ENCODE data around the gene CYP3A5.

Gene CYP3A5

DNA sequence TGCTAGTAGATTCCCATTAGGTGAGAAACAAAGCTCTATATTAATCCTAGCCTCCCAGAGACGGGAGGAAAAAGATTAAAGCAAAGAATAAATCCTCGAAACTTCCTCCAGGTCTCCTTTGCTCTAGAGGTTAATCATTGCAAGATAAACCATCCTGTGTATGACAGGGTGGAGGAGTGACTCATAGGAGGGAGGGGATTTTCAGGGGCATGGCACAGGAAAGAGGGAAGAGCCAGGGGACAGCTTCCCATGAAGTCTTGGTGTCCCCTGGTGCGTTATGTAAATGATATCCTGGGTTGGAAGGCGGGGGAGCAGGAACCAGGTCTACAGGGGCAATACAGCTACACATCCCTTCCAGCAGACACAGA lies 780 bp downstream of the CYP3A5 start:
- Histone ChIP-seq H3K23ac (ENCODE audit: low read length in 2 of 2) (no peak overlapping the region), H3K4me1 (ENCODE audit: control insufficient read depth, insufficient read depth, low read depth, low read length) (peaks cover 7% of the 10 kb centered on the region), H2AK5ac (ENCODE audit: low read length, severe bottlenecking) (no peak overlapping the region), H3K36me3 (ENCODE audit: control insufficient read depth in 1 of 2, insufficient read depth in 2 of 2, low read depth in 1 of 2, low read length in 2 of 2) (peaks cover 0 to 14% of the 10 kb centered on the region in 2 experiments), H3K4ac (ENCODE audit: low read depth in 1 of 2, low read length in 2 of 2) (no peak overlapping the region), H2BK15ac (ENCODE audit: low read depth, poor library complexity, severe bottlenecking) (no peak overlapping the region), H3K27me3 (ENCODE audit: control insufficient read depth in 1 of 2, insufficient read depth in 1 of 2, low read length in 2 of 2) (no peaks in the 10 kb centered on the region), H3K14ac (ENCODE audit: low read length in 2 of 2) (no peak overlapping the region), H2AFZ (ENCODE audit: low read depth, low read length) (no peak overlapping the region), H2BK12ac (ENCODE audit: low read length in 2 of 2) (no peak overlapping the region), H4K8ac (ENCODE audit: low read length) (no peak overlapping the region), H3K4me3 (ENCODE audit: insufficient read depth in 1 of 2, low read depth in 1 of 2, low read length in 2 of 2) (peak overlapping the region in 1 of 2 experiments; percentile 71), H2BK5ac (ENCODE audit: low read depth, low read length, poor library complexity, severe bottlenecking) (no peak overlapping the region), H3K27ac (ENCODE audit: low read length, poor library complexity, severe bottlenecking) (no peak overlapping the region), H3K18ac (ENCODE audit: low read depth in 1 of 2, low read length in 2 of 2) (no peak overlapping the region), H3K4me2 (ENCODE audit: low read length, poor library complexity, severe bottlenecking) (peak overlapping the region; percentile 7), H3K79me1 (replicated peaks; ENCODE audit: low read length, poor library complexity, severe bottlenecking) (no peaks in the 10 kb centered on the region), H3K9ac (ENCODE audit: low read length) (peak overlapping the region; percentile 72), H2BK120ac (ENCODE audit: low read depth, low read length) (no peak overlapping the region), H3K9me3 (ENCODE audit: control insufficient read depth, low read length) (peaks cover 22% of the 10 kb centered on the region), H4K91ac (ENCODE audit: low read length) (no peak overlapping the region)
- peak; percentile 16 for DNase-seq
- 68% methylated on average over 2 of the region's 4 CpGs for WGBS

- Histone ChIP-seq H2AFZ (ENCODE audit: low read depth, low read length) (no peak overlapping the region), H3K4me2 (ENCODE audit: low read length, poor library complexity, severe bottlenecking) (no peak overlapping the region)
- WGBS: 93% methylated on average over 2 of the region's 2 CpGs
Measured at GRCh38 chr7:99677648-99678045, 2.1 kb downstream of the CYP3A5 start.

GRCh38 chr7:99677013-99677647 lies 2.7 kb downstream of the CYP3A5 start:
- 68% methylated on average over 4 of the region's 4 CpGs for WGBS
- DNase-seq: no peak

More at GRCh38 chr7:99677648-99678045, 2.1 kb downstream of the CYP3A5 start:
- Histone ChIP-seq H3K4me1 (ENCODE audit: control insufficient read depth, insufficient read depth, low read depth, low read length) (peaks cover 7% of the 10 kb centered on the region), H3K27ac (ENCODE audit: low read length, poor library complexity, severe bottlenecking) (no peak overlapping the region), H3K23ac (ENCODE audit: low read length in 2 of 2) (no peak overlapping the region), H2BK12ac (ENCODE audit: low read length in 2 of 2) (no peak overlapping the region), H4K91ac (ENCODE audit: low read length) (no peak overlapping the region), H2BK120ac (ENCODE audit: low read depth, low read length) (no peak overlapping the region), H3K9ac (ENCODE audit: low read length) (no peak overlapping the region), H2AK5ac (ENCODE audit: low read length, severe bottlenecking) (no peak overlapping the region), H2BK15ac (ENCODE audit: low read depth, poor library complexity, severe bottlenecking) (no peak overlapping the region), H3K14ac (ENCODE audit: low read length in 2 of 2) (no peak overlapping the region), H3K9me3 (ENCODE audit: control insufficient read depth, low read length) (peaks cover 20% of the 10 kb centered on the region), H3K4ac (ENCODE audit: low read depth in 1 of 2, low read length in 2 of 2) (no peak overlapping the region), H4K8ac (ENCODE audit: low read length) (no peak overlapping the region), H3K18ac (ENCODE audit: low read depth in 1 of 2, low read length in 2 of 2) (no peak overlapping the region), H2BK5ac (ENCODE audit: low read depth, low read length, poor library complexity, severe bottlenecking) (no peak overlapping the region), H3K27me3 (ENCODE audit: control insufficient read depth in 1 of 2, insufficient read depth in 1 of 2, low read length in 2 of 2) (no peaks in the 10 kb centered on the region), H3K36me3 (ENCODE audit: control insufficient read depth in 1 of 2, insufficient read depth in 2 of 2, low read depth in 1 of 2, low read length in 2 of 2) (peaks cover 0 to 26% of the 10 kb centered on the region in 2 experiments), H3K79me1 (replicated peaks; ENCODE audit: low read length, poor library complexity, severe bottlenecking) (no peaks in the 10 kb centered on the region), H3K4me3 (ENCODE audit: insufficient read depth in 1 of 2, low read depth in 1 of 2, low read length in 2 of 2) (no peak overlapping the region)
- no peak for DNase-seq

DNA sequence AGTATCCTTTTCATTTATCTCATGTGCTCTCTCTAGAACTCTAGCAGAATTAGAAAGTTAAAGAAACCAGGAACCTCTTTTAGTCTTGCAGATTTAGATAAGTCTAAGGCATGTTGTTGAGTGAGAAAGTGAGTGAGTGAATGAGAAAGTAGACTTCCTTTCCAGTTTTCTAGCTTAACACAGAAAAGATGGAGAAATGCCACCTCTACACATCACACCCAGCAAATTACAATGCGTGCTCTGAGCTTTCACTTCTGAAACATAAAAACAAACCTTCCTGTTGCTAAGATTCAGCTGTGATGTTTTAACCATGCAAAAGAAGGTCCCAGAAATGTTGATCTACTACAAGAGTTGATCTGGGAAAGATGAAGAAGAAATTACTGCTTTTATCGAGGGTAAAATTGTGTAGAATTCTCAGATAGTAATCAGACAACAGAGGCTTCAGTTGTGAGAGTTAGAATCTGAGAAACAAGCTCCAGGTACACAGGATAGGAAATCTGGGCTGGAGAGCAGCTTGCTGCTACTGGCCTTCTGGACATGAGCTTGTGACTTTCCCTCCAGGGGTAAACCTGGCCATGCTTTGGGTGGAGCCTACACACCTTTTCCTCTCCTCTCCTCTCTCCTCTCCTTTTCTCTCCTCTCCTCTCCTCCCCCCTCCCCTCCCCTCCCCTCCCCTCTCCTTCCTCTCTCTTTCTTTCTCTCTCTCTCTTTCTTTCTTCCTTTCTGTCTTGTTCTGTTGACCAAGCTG lies 4.6 kb downstream of the CYP3A5 start:
- no peak overlapping the region for H2AK5ac ChIP-seq (ENCODE audit: low read length, severe bottlenecking)

More at GRCh38 chr7:99677013-99677647, 2.7 kb downstream of the CYP3A5 start:
- no peaks in the 10 kb centered on the region for H3K79me1 ChIP-seq (replicated peaks; ENCODE audit: low read length, poor library complexity, severe bottlenecking)
- H3K23ac ChIP-seq (ENCODE audit: low read length in 2 of 2): no peak overlapping the region
- no peak overlapping the region for H3K14ac ChIP-seq (ENCODE audit: low read length in 2 of 2)
- no peak overlapping the region for H2BK15ac ChIP-seq (ENCODE audit: low read depth, poor library complexity, severe bottlenecking)
- H3K18ac ChIP-seq (ENCODE audit: low read depth in 1 of 2, low read length in 2 of 2): no peak overlapping the region
- H2BK5ac ChIP-seq (ENCODE audit: low read depth, low read length, poor library complexity, severe bottlenecking): no peak overlapping the region
- H2AK5ac ChIP-seq (ENCODE audit: low read length, severe bottlenecking): no peak overlapping the region
- H3K4me1 ChIP-seq (ENCODE audit: control insufficient read depth, insufficient read depth, low read depth, low read length): peaks cover 7% of the 10 kb centered on the region
- H3K9me3 ChIP-seq (ENCODE audit: control insufficient read depth, low read length): peaks cover 17% of the 10 kb centered on the region
- H3K27ac ChIP-seq (ENCODE audit: low read length, poor library complexity, severe bottlenecking): no peak overlapping the region
- H2BK12ac ChIP-seq (ENCODE audit: low read length in 2 of 2): no peak overlapping the region
- H2BK120ac ChIP-seq (ENCODE audit: low read depth, low read length): no peak overlapping the region
- H3K4me2 ChIP-seq (ENCODE audit: low read length, poor library complexity, severe bottlenecking): no peak overlapping the region
- H2AFZ ChIP-seq (ENCODE audit: low read depth, low read length): no peak overlapping the region
- H3K4ac ChIP-seq (ENCODE audit: low read depth in 1 of 2, low read length in 2 of 2): no peak overlapping the region
- no peak overlapping the region for H3K9ac ChIP-seq (ENCODE audit: low read length)
- H4K91ac ChIP-seq (ENCODE audit: low read length): no peak overlapping the region
- H3K4me3 ChIP-seq (ENCODE audit: insufficient read depth in 1 of 2, low read depth in 1 of 2, low read length in 2 of 2): no peak overlapping the region
- H4K8ac ChIP-seq (ENCODE audit: low read length): no peak overlapping the region
- H3K36me3 ChIP-seq (ENCODE audit: control insufficient read depth in 1 of 2, insufficient read depth in 2 of 2, low read depth in 1 of 2, low read length in 2 of 2): peaks cover 0 to 29% of the 10 kb centered on the region in 2 experiments
- no peaks in the 10 kb centered on the region for H3K27me3 ChIP-seq (ENCODE audit: control insufficient read depth in 1 of 2, insufficient read depth in 1 of 2, low read length in 2 of 2)

More for the DNA sequence above, 4.6 kb downstream of the CYP3A5 start:
- H2BK15ac ChIP-seq (ENCODE audit: low read depth, poor library complexity, severe bottlenecking): no peak overlapping the region
- no peak overlapping the region for H4K91ac ChIP-seq (ENCODE audit: low read length)
- no peak overlapping the region for H2BK5ac ChIP-seq (ENCODE audit: low read depth, low read length, poor library complexity, severe bottlenecking)
- 85% methylated on average over 2 of the region's 2 CpGs for WGBS
- no peak overlapping the region for H3K4ac ChIP-seq (ENCODE audit: low read depth in 1 of 2, low read length in 2 of 2)
- H3K79me1 ChIP-seq (replicated peaks; ENCODE audit: low read length, poor library complexity, severe bottlenecking): no peaks in the 10 kb centered on the region
- no peaks in the 10 kb centered on the region for H3K27me3 ChIP-seq (ENCODE audit: control insufficient read depth in 1 of 2, insufficient read depth in 1 of 2, low read length in 2 of 2)
- peaks cover 0 to 39% of the 10 kb centered on the region in 2 experiments for H3K36me3 ChIP-seq (ENCODE audit: control insufficient read depth in 1 of 2, insufficient read depth in 2 of 2, low read depth in 1 of 2, low read length in 2 of 2)
- H3K14ac ChIP-seq (ENCODE audit: low read length in 2 of 2): no peak overlapping the region
- no peak overlapping the region for H4K8ac ChIP-seq (ENCODE audit: low read length)
- no peak overlapping the region for H2AFZ ChIP-seq (ENCODE audit: low read depth, low read length)
- H2BK120ac ChIP-seq (ENCODE audit: low read depth, low read length): no peak overlapping the region
- H3K9me3 ChIP-seq (ENCODE audit: control insufficient read depth, low read length): no peaks in the 10 kb centered on the region
- H2BK12ac ChIP-seq (ENCODE audit: low read length in 2 of 2): no peak overlapping the region
- no peak overlapping the region for H3K18ac ChIP-seq (ENCODE audit: low read depth in 1 of 2, low read length in 2 of 2)
- H3K4me3 ChIP-seq (ENCODE audit: insufficient read depth in 1 of 2, low read depth in 1 of 2, low read length in 2 of 2): no peak overlapping the region
- no peak for DNase-seq
- H3K9ac ChIP-seq (ENCODE audit: low read length): no peak overlapping the region
- no peak overlapping the region for H3K23ac ChIP-seq (ENCODE audit: low read length in 2 of 2)
- H3K4me2 ChIP-seq (ENCODE audit: low read length, poor library complexity, severe bottlenecking): no peak overlapping the region
- peaks cover 7% of the 10 kb centered on the region for H3K4me1 ChIP-seq (ENCODE audit: control insufficient read depth, insufficient read depth, low read depth, low read length)
- H3K27ac ChIP-seq (ENCODE audit: low read length, poor library complexity, severe bottlenecking): no peak overlapping the region

Measured in mesenchymal stem cell (in vitro differentiated cells and primary cell).